Stomach (tissue), 4 donors: ENCODE measurements around the gene BIRC6.

ENCODE experiments used
- EP300 ChIP-seq: sonication (generic); formaldehyde crosslinking; IDR thresholded peaks from one replicate; pipeline ENCODE4 v1.6.1; 2017; ENCODE audit warnings: antibody characterized with exemption
- POLR2A ChIP-seq, 4 donors: fragments of 450-650 bp; IDR thresholded peaks; one replicate each; pipeline ENCODE4 v1.6.1; 2016; ENCODE audit warnings: antibody characterized with exemption in 4 of 4, control low read depth in 2 of 4, mild to moderate bottlenecking in 1 of 4, moderate library complexity in 1 of 4
- TF ChIP-seq, protein P1 (sequence below), 7 experiments: fragments of 450-650 bp in 4 of 7; fragments of 200-600 bp in 3 of 7; sonication (generic) in 3 of 7; IDR thresholded peaks; one replicate each; pipeline ENCODE4 v1.5.1; 2016 to 2019; ENCODE audit warnings: antibody characterized with exemption in 7 of 7, control low read depth in 2 of 7, mild to moderate bottlenecking in 1 of 7

DNA sequence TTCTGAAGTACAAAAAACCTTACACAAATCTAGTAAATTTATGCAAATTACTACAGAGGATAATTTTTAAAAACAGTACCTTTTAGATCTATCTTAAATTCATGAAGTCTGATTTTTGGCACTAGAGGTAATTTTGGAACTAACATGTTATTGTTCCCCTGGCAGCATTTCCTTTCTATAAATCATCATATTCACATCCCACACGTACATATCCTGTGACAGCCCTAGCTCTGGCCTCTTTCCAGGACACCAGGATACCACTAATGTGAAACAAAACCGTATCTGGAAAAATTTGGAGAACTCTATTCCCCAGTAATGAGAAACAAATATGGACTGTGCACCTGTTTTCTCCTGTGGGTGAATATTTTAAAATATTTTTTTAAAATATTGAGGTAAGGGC lies 14.0 kb upstream of the BIRC6 start:
- TF ChIP-seq, protein P1, sequence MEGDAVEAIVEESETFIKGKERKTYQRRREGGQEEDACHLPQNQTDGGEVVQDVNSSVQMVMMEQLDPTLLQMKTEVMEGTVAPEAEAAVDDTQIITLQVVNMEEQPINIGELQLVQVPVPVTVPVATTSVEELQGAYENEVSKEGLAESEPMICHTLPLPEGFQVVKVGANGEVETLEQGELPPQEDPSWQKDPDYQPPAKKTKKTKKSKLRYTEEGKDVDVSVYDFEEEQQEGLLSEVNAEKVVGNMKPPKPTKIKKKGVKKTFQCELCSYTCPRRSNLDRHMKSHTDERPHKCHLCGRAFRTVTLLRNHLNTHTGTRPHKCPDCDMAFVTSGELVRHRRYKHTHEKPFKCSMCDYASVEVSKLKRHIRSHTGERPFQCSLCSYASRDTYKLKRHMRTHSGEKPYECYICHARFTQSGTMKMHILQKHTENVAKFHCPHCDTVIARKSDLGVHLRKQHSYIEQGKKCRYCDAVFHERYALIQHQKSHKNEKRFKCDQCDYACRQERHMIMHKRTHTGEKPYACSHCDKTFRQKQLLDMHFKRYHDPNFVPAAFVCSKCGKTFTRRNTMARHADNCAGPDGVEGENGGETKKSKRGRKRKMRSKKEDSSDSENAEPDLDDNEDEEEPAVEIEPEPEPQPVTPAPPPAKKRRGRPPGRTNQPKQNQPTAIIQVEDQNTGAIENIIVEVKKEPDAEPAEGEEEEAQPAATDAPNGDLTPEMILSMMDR (IDR thresholded peaks at IDR 0.05) = no peak
- no peak for TF ChIP-seq POLR2A (IDR thresholded peaks at IDR 0.05)
- no peak for TF ChIP-seq EP300
